Immature natural killer cell (primary cell): ENCODE measurements around the gene TMEM132C. TPM values are rescaled to one million over a fixed set of nuclear protein-coding genes. Genes with fewer than 3 reads are reported as not detected.

Source experiments
- DNase-seq, 3 donors: peaks; one replicate each; pipeline ENCODE4 v3.0.0; 2022; ENCODE audit warnings: mixed read lengths in 1 of 3
- H3K27ac Mint-ChIP-seq, 6 donors: one replicate each; pipeline ENCODE4 v1.8.0; 2020; ENCODE audit warnings: mixed read lengths in 6 of 6, mild to moderate bottlenecking in 5 of 6, inconsistent platforms in 4 of 6, moderate library complexity in 3 of 6
- H3K27me3 Mint-ChIP-seq, 3 donors: one replicate each; pipeline ENCODE4 v1.8.0; 2020 to 2021; ENCODE audit warnings: low read depth in 3 of 3, mild to moderate bottlenecking in 3 of 3, mixed read lengths in 3 of 3, moderate library complexity in 3 of 3, inconsistent platforms in 1 of 3
- H3K36me3 Mint-ChIP-seq, 3 donors: one replicate each; pipeline ENCODE4 v1.8.0; 2020; ENCODE audit warnings: mixed read lengths in 3 of 3, inconsistent platforms in 2 of 3, mild to moderate bottlenecking in 2 of 3
- H3K4me1 Mint-ChIP-seq, 2 donors: one replicate each; pipeline ENCODE4 v1.8.0; 2020; ENCODE audit warnings: inconsistent platforms in 2 of 2, mild to moderate bottlenecking in 2 of 2, mixed read lengths in 2 of 2, moderate library complexity in 1 of 2
- H3K4me3 Mint-ChIP-seq, 5 donors: one replicate each; pipeline ENCODE4 v1.8.0; 2020; ENCODE audit warnings: mild to moderate bottlenecking in 5 of 5, mixed read lengths in 5 of 5, inconsistent platforms in 3 of 5, moderate library complexity in 3 of 5
- H3K9me3 Mint-ChIP-seq, 6 donors: one replicate each; pipeline ENCODE4 v1.8.0; 2020; ENCODE audit warnings: mild to moderate bottlenecking in 6 of 6, mixed read lengths in 6 of 6, inconsistent platforms in 4 of 6, moderate library complexity in 3 of 6
- polyA plus RNA-seq, 3 donors: library from polyadenylated mRNA; unstranded; fragments of 300-500 nt; fragmentation: Illumina TruSeq; gene quantifications; one replicate each; pipeline ENCODE4 v1.2.3, GENCODE V29; 2021

Gene TMEM132C
- polyA plus RNA-seq, 3 donors from 2014 or later, result 0.24 TPM; not detected in 2

DNA sequence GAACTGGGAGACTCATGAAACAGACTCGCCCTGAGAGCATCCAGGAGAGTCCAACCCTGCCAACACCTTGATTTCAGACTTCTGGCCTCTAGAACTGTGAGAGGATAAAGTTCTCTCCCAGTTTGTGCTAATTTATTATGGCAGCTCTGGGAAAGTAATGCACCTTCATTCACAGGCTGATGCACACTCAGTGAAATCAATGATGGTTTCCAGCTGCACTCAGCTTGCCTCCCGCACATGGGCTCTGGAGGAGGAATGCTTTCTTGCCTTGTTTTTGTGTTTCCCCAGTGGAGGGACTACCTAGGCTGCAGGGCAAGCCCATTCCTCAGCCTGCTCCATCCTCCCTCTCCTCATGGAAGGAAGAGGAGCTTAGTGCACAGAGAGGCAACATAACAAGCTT, 45.7 kb downstream of the TMEM132C start:
- H3K4me1 Mint-ChIP-seq, result no peaks in the 10 kb centered on the region
- peaks cover 4 to 6% (median 6%) of the 10 kb centered on the region in 3 donors for H3K27me3 Mint-ChIP-seq
- H3K4me3 Mint-ChIP-seq, result no peak overlapping the region
- H3K27ac Mint-ChIP-seq, result no peak overlapping the region
- H3K36me3 Mint-ChIP-seq, result no peaks in the 10 kb centered on the region
- DNase-seq, result no peak
- no peaks in the 10 kb centered on the region for H3K9me3 Mint-ChIP-seq

DNA sequence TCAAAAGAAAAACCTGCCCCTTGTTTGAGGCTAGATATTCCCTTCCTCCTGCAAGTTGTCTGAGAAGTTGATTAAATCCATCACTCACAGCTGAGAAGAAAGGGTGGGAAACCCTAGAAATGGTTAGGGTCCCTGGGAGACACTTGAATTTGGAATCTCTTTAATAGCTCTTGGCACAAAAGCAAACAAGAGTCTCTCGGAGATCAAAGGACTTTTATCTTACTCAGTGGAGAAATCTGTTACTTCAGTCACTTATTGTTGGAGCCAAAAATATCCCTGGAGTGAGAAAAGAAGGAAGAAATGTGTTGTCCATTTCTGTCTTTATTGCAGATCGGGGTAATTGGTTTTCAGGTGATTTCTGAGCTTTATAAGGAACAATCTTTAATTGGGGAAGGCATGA, 47.0 kb downstream of the TMEM132C start:
- Mint-ChIP-seq H3K27ac (no peak overlapping the region), H3K9me3 (no peaks in the 10 kb centered on the region), H3K4me1 (no peaks in the 10 kb centered on the region), H3K36me3 (no peaks in the 10 kb centered on the region), H3K27me3 (peaks cover 0 to 6% (median 3%) of the 10 kb centered on the region in 3 donors), H3K4me3 (no peak overlapping the region)
- no peak for DNase-seq

DNA sequence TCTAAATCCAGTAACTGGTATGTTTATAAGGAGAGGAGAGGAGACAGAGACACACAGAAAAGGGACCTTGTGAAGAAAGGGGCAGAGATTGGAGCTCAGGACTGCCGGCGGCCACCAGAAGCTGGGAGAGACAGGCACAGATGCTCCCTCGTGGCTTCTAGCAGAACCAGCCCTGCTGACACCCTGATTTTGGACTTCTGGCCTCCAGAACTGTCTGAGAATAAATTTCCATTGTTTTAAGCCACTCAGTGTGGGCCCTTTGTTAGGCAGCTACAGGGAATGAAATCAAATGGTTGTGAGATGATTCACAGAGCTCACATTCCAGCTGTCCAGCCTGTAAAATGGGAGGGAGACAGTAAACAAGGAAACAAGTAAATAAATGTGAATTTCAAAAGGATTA, 47.6 kb downstream of the TMEM132C start:
- no peak for DNase-seq
- H3K4me3 Mint-ChIP-seq, result no peak overlapping the region
- peaks cover 0 to 6% (median 2%) of the 10 kb centered on the region in 3 donors for H3K27me3 Mint-ChIP-seq
- no peak overlapping the region for H3K27ac Mint-ChIP-seq
- no peaks in the 10 kb centered on the region for H3K9me3 Mint-ChIP-seq
- no peaks in the 10 kb centered on the region for H3K36me3 Mint-ChIP-seq
- H3K4me1 Mint-ChIP-seq, result no peaks in the 10 kb centered on the region

DNA sequence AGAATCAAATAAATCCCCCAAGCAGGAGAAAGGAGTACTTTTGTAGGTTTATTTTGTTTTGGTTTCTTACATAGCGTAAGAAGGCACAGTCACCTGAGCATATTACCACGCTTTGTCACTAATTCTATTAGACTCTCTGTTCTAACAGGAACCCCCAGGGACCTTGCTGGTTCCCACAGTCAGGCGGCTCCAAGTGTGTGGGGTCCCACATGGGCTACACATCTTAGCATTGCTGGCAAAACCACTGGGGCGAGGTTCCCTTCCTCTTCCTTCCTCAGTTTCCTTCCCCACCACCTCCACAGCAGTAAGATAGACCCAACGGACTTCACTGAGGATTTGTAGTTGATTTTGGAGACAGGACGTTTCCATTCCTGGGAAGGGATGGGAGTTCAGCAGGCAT, 49.1 kb downstream of the TMEM132C start:
- no peak for DNase-seq
- Mint-ChIP-seq H3K4me3 (no peak overlapping the region), H3K27me3 (peaks cover 0 to 6% (median 5%) of the 10 kb centered on the region in 3 donors), H3K27ac (no peak overlapping the region), H3K4me1 (no peaks in the 10 kb centered on the region), H3K36me3 (no peaks in the 10 kb centered on the region), H3K9me3 (peaks cover 0 to under 1% (median 0%) of the 10 kb centered on the region in 6 donors)

DNA sequence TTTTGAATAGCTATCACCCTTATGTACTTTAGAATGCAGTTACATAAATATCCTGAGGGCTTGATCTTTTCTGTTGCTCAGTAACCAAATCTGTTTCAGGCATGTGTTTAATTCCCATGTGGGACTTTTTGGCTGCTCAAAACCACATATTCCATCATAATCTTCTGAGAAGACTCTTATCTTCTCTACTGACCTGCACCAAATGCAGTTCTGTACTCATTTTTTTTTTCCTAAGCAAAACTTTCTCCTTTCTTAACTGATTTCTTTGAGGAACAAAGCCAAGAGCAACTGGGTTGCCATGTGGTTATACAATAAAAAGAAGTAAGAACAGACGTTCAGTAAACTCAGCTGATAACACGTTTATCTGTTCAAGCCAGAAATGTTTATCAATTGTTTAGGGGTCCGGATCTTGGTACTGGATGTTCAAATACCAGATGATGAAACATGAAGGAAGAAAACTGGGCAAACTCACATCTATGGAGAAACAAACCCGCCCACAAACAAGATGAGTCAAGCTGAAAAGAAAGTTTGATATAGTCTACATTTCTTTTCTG, 50.1 kb downstream of the TMEM132C start:
- no peak overlapping the region for H3K27ac Mint-ChIP-seq
- H3K4me1 Mint-ChIP-seq, result no peaks in the 10 kb centered on the region
- DNase-seq, result no peak
- peaks cover 0 to 10% (median 0%) of the 10 kb centered on the region in 6 donors for H3K9me3 Mint-ChIP-seq
- no peak overlapping the region for H3K4me3 Mint-ChIP-seq
- peaks cover 0 to 9% (median 6%) of the 10 kb centered on the region in 3 donors for H3K27me3 Mint-ChIP-seq
- H3K36me3 Mint-ChIP-seq, result no peaks in the 10 kb centered on the region

DNA sequence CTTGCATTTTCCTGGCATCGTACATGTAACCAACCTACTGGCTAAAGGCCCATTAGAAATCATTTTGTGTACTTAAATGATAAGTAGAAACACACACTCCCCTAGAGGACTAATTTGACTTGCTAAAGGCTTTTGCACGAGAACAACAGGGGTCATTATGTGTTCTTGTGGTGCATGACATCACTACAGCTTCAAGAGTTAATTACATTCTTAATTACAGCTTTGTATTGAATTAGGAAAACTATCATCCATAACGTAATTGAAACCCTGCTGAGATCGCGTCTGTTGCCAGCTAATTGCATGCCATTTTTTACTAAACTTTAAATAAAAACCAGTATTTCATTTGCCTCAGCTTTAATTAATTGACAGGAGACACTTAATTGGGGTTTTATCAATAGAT, 51.4 kb downstream of the TMEM132C start:
- Mint-ChIP-seq H3K27ac (no peak overlapping the region), H3K27me3 (peaks cover 0 to 9% (median 6%) of the 10 kb centered on the region in 3 donors), H3K4me1 (no peaks in the 10 kb centered on the region), H3K36me3 (no peaks in the 10 kb centered on the region), H3K4me3 (no peak overlapping the region), H3K9me3 (peaks cover 0 to 12% (median 0%) of the 10 kb centered on the region in 6 donors)
- DNase-seq, result no peak

DNA sequence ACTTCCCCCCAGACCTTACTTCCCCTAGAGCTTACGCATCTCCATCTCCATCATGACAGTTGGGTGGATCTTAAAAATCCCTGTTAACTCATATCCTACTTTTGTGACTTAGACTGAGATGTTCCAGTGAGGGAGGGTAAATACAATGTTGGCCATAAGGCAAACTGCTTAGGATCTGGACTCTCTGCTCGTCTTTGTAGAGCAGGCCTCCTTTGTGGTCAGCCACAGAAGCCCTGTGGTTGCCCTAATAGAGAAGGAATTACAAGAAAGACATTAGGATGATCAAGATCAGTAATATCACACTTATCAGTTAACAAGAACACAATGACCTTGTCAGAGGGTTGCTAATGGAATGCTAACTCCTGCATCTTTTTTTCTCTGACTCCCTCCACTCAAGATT, 52.0 kb downstream of the TMEM132C start:
- H3K27me3 Mint-ChIP-seq, result peaks cover 3 to 9% (median 6%) of the 10 kb centered on the region in 3 donors
- no peaks in the 10 kb centered on the region for H3K36me3 Mint-ChIP-seq
- no peak overlapping the region for H3K4me3 Mint-ChIP-seq
- no peaks in the 10 kb centered on the region for H3K4me1 Mint-ChIP-seq
- no peak overlapping the region for H3K27ac Mint-ChIP-seq
- no peak for DNase-seq
- H3K9me3 Mint-ChIP-seq, result peaks cover 0 to 12% (median 0%) of the 10 kb centered on the region in 6 donors

DNA sequence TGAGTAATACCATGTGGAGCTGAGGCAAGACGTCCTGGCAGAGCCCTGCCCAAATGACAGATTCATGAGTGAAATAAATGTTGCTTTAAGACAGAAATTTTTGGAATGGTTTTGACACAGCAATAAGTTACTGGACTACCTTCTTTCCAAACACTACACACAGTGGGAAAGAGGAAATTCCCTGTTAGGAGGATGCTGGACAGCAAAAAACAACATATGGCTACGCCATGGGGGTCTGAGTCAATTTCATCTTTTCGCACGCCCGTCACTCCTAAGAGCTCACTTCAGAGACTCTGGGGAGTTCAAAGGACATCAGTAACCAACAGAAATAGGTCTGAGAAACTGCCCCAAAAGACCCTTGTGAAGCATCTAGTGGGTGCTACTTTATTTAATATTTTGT, 55.4 kb downstream of the TMEM132C start:
- no peaks in the 10 kb centered on the region for H3K36me3 Mint-ChIP-seq
- H3K4me3 Mint-ChIP-seq, result no peak overlapping the region
- H3K4me1 Mint-ChIP-seq, result no peaks in the 10 kb centered on the region
- DNase-seq, result no peak
- H3K27me3 Mint-ChIP-seq, result peaks cover 2 to 9% (median 3%) of the 10 kb centered on the region in 3 donors
- H3K9me3 Mint-ChIP-seq, result peaks cover 0 to 12% (median 0%) of the 10 kb centered on the region in 6 donors
- no peak overlapping the region for H3K27ac Mint-ChIP-seq

DNA sequence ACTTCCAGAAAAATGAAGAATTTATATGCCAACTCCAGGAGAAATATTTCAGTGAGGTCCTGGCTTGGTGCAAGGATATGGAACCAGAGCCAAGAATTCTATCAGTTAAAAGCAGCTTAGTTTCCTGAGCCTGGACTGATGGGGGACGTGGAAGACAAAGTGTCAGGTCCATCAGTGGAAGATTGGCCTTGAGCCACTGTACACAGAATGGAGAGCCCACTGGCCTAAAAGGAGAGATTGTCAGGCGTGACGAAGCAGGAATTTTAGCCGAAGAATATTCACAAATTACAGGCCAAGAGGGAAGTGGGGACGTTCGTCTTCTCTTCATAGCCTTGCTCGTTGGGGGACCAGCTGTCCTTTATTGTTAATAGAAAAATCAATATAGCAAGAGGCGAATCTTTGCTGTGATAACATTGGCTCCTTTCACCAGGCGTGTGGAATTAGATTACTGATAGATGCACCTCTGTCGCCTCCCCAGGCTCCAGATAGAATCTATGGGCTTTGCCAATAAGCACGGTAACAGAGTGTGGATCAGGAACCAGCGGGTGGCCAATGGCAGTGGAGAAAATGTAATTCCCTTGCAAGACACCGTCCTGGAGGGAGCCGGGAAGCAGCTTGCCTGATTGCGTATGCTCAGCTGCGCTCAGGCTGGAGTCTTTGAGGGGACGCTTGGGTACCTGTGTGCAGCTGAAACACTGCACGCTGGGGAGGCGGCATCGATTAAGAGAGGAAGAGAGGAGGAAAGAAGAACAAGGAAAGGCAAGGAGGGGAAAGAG, 56.4 kb downstream of the TMEM132C start:
- Mint-ChIP-seq H3K27ac (no peak overlapping the region), H3K4me3 (no peak overlapping the region), H3K4me1 (no peaks in the 10 kb centered on the region), H3K36me3 (no peaks in the 10 kb centered on the region), H3K9me3 (peaks cover 0 to 12% (median 0%) of the 10 kb centered on the region in 6 donors), H3K27me3 (peaks cover 2 to 9% (median 3%) of the 10 kb centered on the region in 3 donors)
- DNase-seq, result no peak

DNA sequence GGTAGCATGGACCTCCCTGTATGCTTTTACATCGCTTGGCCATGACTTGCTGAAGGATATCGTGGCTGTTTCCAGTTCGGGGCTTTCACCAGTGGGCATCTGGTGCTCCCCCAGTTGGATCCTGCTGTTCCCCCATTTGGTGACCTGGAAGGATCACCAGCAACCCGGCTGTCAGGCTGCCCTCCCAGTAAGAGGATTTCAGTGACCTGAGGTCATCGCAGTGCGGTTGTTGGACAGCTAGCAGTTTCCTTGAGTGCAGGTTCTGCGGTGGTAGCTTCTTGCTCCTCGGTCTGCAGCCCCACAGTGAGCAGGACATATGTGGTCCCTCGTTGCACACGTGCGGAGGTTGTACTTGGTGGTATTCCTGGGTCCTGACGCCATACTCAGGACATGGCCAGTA, 58.7 kb downstream of the TMEM132C start:
- Mint-ChIP-seq H3K36me3 (no peaks in the 10 kb centered on the region), H3K9me3 (peaks cover 0 to 12% (median 0%) of the 10 kb centered on the region in 6 donors), H3K27me3 (peaks cover 2 to 5% (median 3%) of the 10 kb centered on the region in 3 donors), H3K27ac (no peak overlapping the region), H3K4me3 (no peak overlapping the region), H3K4me1 (no peaks in the 10 kb centered on the region)
- DNase-seq, result no peak

DNA sequence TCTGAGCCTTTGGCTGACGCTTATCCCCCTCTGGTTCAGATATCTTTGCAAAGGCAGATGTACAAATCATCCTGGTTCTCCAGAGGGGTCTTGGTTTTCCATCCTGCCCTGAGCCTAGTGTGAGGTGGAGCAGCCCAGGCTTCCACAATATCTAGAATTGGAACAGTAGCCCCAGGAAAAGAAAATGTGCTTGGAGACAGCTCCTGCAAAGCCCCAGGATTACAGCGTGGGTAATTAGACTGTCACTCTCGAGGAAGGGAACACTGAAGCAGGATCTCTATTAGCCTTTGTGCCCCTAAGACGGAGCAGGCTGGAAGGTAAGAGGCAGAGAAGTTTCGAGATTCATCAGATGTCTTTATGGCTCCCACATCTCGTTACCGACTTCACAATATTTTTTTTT, 59.4 kb downstream of the TMEM132C start:
- Mint-ChIP-seq H3K36me3 (no peaks in the 10 kb centered on the region), H3K4me3 (no peak overlapping the region), H3K4me1 (no peaks in the 10 kb centered on the region), H3K27me3 (peaks cover 3 to 4% (median 3%) of the 10 kb centered on the region in 3 donors), H3K27ac (no peak overlapping the region), H3K9me3 (peaks cover 0 to 8% (median 0%) of the 10 kb centered on the region in 6 donors)
- DNase-seq, result no peak

DNA sequence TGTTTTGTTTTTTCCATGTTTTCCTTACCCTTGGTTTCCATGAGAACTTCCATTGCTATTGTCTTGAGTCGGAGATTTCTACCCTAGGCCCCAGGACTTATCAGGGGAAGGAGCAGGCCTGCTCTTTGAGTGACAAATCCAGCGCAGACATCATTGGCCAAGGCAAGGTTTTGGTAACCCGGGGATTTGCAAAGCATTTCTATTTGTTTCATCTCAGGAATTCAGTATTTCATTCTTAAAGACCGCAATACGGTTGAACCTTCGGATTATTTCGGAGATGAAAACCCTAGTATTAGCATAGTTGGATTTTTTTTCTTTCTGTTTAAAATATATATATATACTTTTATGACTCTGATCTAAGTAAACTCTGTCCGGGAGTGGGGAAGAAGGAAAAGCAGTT, 62.0 kb downstream of the TMEM132C start:
- no peaks in the 10 kb centered on the region for H3K9me3 Mint-ChIP-seq
- no peak overlapping the region for H3K4me3 Mint-ChIP-seq
- no peak for DNase-seq
- peaks cover 0 to 1% (median 0%) of the 10 kb centered on the region in 3 donors for H3K27me3 Mint-ChIP-seq
- H3K4me1 Mint-ChIP-seq, result no peaks in the 10 kb centered on the region
- no peak overlapping the region for H3K27ac Mint-ChIP-seq
- no peaks in the 10 kb centered on the region for H3K36me3 Mint-ChIP-seq

DNA sequence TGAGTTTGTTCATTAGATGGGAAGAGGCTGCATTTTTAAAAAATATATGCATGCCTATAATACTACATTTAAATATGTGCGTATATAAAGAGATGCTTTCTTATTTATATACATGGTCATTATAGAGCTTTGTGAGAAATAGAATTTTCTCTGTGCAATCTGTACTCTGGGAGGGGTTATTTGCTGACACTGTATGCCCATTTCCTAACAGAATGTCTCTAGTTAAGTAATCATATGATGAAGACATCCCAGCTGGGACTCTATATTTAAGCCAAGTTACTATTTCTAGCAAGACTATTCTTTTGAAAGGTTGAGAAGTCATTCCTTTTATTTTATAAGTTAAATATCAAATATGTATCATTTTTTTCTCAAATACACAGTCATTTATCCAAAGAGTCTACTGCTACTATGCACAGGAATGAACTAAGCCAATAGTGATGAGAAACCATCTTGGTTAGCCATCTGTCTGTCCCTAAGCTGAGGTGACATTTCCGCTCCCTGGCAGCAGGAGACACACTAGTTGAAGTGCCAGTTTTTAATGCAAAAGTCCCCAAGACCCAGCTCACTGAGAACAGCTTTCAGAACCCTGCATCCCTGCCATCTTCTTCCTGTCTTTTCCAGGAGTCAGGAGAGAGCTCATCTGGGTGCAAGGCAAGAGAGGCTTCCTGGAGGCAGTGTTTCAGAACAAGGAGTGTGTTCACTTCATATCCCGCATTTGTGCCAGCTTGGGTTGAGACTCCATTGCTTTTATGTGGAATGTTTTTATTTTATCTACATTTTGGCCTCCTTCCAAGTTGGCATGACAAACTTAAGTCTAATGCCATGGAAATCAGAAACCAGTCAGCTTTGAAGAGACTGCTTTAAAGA, 69.5 kb downstream of the TMEM132C start:
- no peak overlapping the region for H3K27ac Mint-ChIP-seq
- H3K27me3 Mint-ChIP-seq, result peaks cover 4 to 21% (median 12%) of the 10 kb centered on the region in 3 donors
- H3K4me3 Mint-ChIP-seq, result no peak overlapping the region
- peaks cover 0 to 4% (median 0%) of the 10 kb centered on the region in 6 donors for H3K9me3 Mint-ChIP-seq
- H3K4me1 Mint-ChIP-seq, result no peaks in the 10 kb centered on the region
- DNase-seq, result no peak
- H3K36me3 Mint-ChIP-seq, result no peaks in the 10 kb centered on the region

DNA sequence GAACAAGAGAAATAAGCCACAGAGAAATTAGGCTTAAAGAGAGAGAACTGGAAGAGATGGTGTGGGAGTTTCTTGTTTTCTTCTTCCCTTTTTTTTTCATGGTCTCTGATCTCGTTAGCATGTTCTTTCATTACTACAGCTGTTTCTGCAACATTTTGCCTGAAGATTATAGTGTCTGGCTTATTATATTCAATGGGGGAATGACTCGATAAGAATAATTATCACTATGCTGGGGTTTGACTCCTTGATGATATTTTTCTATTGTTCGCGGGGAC, 70.0 kb downstream of the TMEM132C start:
- no peak overlapping the region for H3K27ac Mint-ChIP-seq
- H3K4me3 Mint-ChIP-seq, result no peak overlapping the region
- H3K4me1 Mint-ChIP-seq, result no peaks in the 10 kb centered on the region
- H3K27me3 Mint-ChIP-seq, result peaks cover 4 to 24% (median 12%) of the 10 kb centered on the region in 3 donors
- H3K36me3 Mint-ChIP-seq, result no peaks in the 10 kb centered on the region
- peaks cover 0 to 6% (median 0%) of the 10 kb centered on the region in 6 donors for H3K9me3 Mint-ChIP-seq
- no peak for DNase-seq
